LNCAP (cell line): Measurements from ENCODE around the gene HDAC7.

Experiments
- TF ChIP-seq, protein P1 (sequence below): fragments of 450-650 bp; IDR thresholded peaks from 2 replicates; pipeline ENCODE4 v1.5.1; 2017; ENCODE audit warnings: mild to moderate bottlenecking

Gene HDAC7

DNA sequence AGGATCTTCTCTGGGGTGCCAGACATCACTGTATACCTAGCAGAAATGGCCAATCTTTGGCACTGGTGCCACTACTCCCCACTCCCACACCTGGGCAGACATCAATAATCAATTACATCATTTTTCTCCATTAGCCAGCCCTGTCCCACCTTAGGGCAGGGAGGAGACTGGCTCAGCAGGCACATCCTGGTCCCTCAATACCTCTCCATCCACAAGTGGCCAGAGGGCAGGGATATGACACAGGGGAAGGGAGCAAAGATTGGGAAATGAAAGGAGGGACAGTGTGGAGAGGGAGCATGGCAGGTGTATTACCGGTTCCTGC, 71.2 kb downstream of the HDAC7 start:
- TF ChIP-seq, protein P1, sequence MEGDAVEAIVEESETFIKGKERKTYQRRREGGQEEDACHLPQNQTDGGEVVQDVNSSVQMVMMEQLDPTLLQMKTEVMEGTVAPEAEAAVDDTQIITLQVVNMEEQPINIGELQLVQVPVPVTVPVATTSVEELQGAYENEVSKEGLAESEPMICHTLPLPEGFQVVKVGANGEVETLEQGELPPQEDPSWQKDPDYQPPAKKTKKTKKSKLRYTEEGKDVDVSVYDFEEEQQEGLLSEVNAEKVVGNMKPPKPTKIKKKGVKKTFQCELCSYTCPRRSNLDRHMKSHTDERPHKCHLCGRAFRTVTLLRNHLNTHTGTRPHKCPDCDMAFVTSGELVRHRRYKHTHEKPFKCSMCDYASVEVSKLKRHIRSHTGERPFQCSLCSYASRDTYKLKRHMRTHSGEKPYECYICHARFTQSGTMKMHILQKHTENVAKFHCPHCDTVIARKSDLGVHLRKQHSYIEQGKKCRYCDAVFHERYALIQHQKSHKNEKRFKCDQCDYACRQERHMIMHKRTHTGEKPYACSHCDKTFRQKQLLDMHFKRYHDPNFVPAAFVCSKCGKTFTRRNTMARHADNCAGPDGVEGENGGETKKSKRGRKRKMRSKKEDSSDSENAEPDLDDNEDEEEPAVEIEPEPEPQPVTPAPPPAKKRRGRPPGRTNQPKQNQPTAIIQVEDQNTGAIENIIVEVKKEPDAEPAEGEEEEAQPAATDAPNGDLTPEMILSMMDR = no peak

DNA sequence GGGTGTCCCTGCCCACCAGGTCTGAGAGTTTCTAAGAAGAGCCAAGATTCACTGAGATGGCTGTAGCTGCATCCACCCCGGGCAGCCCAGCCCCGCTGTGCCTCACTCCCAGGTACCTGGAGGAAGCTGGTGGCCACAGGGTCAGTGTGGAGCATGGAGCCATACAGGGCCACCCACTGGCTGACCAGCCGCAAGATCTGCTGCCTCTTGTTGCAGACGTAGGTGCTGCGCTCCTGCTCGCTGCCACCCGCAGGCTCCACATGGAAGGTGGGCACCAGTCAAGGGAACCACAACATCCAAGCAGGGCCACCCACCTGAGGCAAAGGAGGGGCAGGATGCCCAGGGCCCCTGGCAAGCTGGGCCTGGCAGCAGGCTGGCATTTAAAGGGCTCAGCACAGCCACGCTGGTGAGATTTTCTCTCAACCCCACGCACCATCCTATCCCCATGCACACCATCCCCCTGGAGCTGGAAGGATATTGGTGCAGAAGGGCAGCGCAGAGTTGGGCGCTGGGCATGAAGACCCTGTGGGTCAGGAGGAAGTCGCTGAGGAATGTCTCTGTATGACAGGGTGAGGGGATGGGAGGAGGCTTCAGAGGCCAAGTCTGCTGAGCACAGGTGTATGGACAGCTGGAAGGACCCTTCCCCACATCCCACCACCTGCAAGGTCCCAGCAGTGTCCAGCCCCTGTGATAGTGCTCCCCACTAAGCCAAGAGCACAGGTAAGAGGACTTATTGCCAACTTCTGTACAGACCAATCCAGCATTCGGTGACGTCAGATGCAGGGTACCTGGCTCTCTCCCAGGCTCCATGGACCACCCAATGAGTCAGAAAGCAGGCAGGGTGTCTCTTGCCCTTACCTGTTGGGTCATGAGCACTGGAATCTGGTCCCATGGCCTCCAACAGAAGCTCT, 71.9 kb downstream of the HDAC7 start:
- TF ChIP-seq, protein P1 = no peak

DNA sequence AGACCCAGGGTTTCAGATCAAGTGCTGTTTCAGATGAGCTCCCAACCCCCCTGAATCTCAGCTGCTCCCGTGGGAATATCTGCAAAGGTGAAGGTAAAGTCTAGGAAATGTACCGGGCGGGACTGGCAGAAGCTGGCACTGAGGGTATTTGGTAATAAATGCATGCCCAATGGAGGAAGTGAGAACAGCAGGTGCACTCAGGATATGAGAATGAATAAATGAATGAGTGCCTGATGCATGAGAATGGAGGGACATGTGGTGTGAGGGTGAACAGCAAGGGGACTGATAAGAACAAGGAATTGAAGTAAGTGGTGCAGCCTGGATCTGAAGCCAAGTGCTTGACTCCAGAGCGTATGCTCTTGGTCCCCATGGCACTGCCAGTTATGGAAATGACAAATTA, 72.6 kb downstream of the HDAC7 start:
- TF ChIP-seq, protein P1 = no peak

DNA sequence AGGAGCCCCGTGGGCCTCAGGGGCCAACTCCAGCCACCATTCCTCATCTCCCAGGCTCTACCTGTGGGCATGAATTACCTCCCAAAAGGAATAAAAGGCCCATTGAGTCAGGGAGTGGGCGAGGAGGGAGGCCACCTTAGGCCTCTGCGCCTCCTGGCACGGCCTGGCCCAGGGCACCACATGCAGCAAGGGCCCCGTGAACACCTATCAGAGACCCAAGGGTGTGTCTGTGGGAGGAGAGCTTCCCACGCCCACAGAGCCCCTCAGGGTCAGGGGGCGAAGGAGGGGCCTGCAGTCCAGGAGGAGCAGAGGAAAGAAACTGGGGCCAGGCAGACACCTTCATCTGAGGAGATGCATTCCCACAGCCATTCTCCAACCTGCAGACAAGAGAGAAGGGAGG, 73.2 kb downstream of the HDAC7 start:
- TF ChIP-seq, protein P1 = no peak

DNA sequence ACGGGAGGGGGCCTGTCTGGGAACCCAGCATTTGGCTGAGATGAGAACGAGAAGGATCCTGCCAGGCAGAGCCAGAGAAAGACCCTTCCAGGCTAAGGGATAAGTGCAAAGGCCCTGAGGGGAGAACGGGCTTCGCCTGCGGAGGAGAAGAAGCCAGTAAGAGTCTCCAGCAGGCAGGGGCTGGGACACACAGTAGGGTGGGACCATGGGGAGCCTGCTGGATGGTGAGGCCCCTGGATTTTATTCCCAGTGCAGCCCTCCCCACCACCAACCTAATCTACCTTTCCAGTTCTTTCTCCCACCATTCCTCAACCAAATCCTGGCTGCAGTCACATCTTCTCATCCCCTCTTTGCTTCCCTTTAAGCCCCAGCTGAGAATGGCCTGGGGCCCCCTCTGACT, 73.6 kb downstream of the HDAC7 start:
- TF ChIP-seq, protein P1 = no peak

DNA sequence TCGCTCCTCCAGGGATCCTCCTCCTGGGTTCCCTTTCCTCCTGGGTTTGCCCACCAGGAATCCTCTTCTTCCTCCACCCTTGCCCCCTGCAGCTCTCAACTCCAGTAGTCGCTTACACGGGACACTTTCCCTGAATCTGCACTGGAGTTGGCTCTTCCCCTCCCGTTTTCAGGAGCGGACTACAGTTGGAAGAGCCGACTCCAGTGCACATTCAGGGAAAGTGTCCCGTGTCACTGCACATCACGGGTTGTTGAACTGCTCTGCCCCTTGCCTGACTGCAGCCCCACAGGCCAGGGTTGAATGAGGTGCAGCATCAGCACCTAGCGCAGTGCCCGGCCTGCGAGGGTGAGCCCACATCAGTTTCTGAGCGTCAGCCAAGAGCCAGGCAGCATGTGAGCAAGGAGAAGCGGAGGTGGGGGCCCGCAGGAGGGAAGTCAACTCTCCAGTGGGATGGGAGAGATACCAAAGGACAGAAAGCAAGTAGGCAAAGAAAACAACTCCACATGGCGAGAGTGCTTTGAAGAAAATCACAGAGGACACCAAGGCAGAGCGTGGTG, 74.1 kb downstream of the HDAC7 start:
- TF ChIP-seq, protein P1 = no peak

DNA sequence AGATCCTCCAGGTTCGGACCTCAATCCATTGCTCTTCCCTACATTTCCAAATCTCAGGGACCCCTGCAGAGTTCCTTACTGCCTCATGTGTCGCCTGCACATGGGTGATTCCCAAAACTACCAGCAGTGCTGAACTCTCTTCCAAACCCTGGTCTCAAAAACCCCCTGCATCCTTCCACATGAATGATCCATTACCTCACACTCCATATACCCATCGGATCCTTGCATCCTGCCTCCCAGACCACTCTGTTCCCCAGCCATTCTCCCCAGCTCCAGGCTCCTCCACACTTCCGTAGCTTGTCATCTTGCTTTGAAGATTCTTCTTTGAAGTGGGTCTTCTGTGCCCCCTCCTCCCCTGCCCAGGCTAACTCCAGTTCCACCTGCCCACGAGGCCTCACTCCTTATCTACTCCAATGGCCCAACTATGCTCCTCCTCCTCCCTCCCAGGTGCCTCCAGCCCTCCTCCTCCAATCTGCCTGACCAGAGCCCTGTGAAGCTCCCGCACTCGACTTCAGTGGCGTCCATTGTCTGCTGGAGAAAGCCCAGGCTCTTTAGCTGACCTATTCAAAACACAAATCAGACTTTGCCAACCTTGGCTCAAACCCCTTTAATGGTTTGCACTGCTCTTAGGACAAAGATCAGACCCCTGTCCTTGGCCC, 74.8 kb downstream of the HDAC7 start:
- TF ChIP-seq, protein P1 = no peak
